Erythroblast (primary cell): ENCODE data around the gene LLGL2.

Experiments used
- GATA1 ChIP-seq: IDR thresholded peaks from 2 replicates; pipeline ENCODE4 v1.6.1; 2011; ENCODE audit warnings: low read depth, mild to moderate bottlenecking, control low read depth, low read length, moderate library complexity
- POLR2A ChIP-seq: IDR thresholded peaks from 2 replicates; pipeline ENCODE4 v1.6.1; 2011; ENCODE audit warnings: mild to moderate bottlenecking, low read length

DNA sequence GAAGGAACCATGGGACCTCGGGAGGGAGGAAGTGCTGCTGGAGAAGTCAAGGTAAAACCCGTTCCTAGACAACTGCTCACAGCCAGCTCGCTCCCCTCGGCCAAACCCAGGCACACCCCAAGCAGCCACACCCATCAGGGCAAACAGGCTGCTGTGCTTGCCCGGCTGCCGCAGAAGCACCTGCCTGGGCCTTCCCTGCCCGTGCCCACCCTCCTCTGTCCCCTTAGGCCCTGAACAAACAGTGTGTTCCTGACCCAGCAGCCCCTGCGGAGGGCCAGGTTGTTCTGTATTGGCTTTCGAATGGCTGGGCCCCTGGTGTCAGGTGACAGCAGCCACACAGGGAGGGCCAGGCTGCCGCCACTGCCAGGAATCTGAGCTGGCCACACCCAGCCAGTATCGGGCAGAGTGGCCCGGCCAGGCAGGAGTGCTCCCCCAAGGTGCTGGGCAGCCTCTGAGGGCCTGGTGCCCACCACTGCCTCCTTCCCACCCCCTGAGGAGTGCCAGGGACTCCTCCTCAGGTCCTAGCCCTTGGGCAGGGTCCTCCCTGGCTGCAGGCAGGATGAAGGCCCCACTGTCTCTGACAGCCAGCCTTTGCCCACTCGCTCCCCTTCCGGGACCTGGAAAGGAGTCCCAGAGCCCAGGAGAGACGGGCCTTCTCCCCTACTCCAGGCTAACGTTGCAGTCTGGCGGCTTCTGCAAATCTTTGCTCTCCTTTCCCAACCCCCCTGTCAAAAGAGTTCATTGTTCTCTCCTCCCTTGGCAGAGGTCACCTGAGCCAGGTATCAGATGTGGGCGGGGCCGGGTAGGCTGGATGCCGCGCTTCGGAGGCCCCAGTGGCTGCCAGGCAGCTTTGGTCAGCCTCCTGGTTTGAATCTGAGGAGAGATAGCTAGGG is 24.0 kb downstream of the LLGL2 start:
- no peak for TF ChIP-seq POLR2A
- TF ChIP-seq GATA1, result no peak
